ENCODE results near the gene KRTAP2-2.

Gene KRTAP2-2

DNA sequence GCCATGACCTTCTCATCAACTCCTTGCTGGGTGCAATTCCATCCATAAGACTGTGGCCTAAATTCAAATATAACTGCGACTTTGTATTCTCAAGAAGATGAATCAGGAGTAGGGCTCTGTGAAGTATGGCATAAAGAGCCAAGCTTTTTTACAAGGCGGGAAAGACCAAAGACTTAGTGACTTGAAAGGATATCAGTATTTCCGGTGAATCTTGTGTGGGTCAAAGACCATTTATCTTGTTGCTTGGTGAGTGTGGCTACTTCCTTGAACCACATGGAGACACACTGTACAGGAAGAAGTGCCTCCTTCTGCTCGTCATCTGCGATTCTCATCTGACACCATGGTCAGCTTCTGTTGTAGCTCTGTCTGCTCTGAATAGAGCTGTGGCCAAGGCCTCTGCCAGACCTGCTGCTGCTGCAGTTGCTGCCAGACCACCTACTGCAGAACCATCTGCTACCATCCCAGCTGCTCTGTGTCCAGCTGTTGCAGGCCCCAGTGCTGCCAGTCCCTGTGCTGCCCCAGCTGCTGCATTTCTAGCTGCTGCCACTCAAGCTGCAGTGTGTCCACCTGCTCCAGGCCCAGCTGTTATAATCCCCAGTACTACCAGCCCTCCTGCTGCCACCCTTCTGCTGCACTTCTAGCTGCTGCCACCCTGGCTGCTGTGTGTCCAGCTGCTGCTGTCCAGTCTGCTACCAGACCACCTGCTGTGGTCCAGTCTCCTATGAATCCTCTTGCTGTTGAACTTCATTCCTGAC, 16.8 kb upstream of the KRTAP2-2 start:
- Histone ChIP-seq H3K9me3 (ENCODE audit: insufficient read depth, low read length) (no peaks in the 10 kb centered on the region), H3K4me2 (ENCODE audit: low read depth, low read length, poor library complexity, severe bottlenecking) (no peak overlapping the region), H2AFZ (ENCODE audit: low read depth, low read length, severe bottlenecking) (no peak overlapping the region), H3K9ac (ENCODE audit: low read length) (no peak overlapping the region), H4K20me1 (ENCODE audit: low read depth, low read length) (no peaks in the 10 kb centered on the region), H3K79me2 (ENCODE audit: insufficient read depth, low read length) (no peaks in the 10 kb centered on the region), H3K4me3 (ENCODE audit: insufficient read depth, low read length, poor library complexity, severe bottlenecking) (no peak overlapping the region), H3K9me2 (replicated peaks; ENCODE audit: insufficient read depth, low read length) (no peaks in the 10 kb centered on the region), H3F3A (ENCODE audit: insufficient read depth) (no peaks in the 10 kb centered on the region), H3K36me3 (ENCODE audit: low read length) (no peaks in the 10 kb centered on the region), H3K27ac (ENCODE audit: low read depth, low read length) (no peak overlapping the region), H3K27me3 (ENCODE audit: low read length) (no peaks in the 10 kb centered on the region)
- TF ChIP-seq, protein P1, sequence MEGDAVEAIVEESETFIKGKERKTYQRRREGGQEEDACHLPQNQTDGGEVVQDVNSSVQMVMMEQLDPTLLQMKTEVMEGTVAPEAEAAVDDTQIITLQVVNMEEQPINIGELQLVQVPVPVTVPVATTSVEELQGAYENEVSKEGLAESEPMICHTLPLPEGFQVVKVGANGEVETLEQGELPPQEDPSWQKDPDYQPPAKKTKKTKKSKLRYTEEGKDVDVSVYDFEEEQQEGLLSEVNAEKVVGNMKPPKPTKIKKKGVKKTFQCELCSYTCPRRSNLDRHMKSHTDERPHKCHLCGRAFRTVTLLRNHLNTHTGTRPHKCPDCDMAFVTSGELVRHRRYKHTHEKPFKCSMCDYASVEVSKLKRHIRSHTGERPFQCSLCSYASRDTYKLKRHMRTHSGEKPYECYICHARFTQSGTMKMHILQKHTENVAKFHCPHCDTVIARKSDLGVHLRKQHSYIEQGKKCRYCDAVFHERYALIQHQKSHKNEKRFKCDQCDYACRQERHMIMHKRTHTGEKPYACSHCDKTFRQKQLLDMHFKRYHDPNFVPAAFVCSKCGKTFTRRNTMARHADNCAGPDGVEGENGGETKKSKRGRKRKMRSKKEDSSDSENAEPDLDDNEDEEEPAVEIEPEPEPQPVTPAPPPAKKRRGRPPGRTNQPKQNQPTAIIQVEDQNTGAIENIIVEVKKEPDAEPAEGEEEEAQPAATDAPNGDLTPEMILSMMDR (IDR thresholded peaks at IDR 0.05; ENCODE audit: insufficient read depth, low read length, poor library complexity, severe bottlenecking): no peak
- TF ChIP-seq EZH2phosphoT487 (conservative IDR thresholded peaks at IDR 0.05; ENCODE audit: low read length): no peak

DNA sequence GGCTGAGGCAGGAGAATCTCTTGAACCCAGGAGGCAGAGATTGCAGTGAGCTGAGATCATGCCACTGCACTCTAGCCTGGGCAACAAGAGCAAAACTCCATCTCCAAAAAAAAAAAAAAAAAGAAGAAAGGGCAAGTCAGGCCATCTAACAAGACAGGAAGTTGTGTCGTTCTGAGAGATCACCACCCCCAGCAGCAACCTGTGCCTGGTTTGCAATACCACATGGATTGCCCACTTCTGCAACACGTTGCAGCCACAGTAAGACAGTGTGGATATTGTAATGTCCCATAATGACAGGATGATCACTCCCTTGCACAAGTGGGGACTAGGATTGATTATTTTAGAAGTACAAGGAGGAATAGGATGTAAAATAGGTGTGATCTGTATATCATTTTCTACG, 14.0 kb upstream of the KRTAP2-2 start:
- Histone ChIP-seq H3K4me3 (ENCODE audit: insufficient read depth, low read length, poor library complexity, severe bottlenecking) (no peak overlapping the region), H3K27ac (ENCODE audit: low read depth, low read length) (no peak overlapping the region), H3K9ac (ENCODE audit: low read length) (no peak overlapping the region), H3K9me2 (replicated peaks; ENCODE audit: insufficient read depth, low read length) (no peaks in the 10 kb centered on the region), H3K79me2 (ENCODE audit: insufficient read depth, low read length) (no peaks in the 10 kb centered on the region), H3K4me2 (ENCODE audit: low read depth, low read length, poor library complexity, severe bottlenecking) (no peak overlapping the region), H3K9me3 (ENCODE audit: insufficient read depth, low read length) (no peaks in the 10 kb centered on the region), H4K20me1 (ENCODE audit: low read depth, low read length) (no peaks in the 10 kb centered on the region), H3F3A (ENCODE audit: insufficient read depth) (no peaks in the 10 kb centered on the region), H3K27me3 (ENCODE audit: low read length) (no peaks in the 10 kb centered on the region), H3K36me3 (ENCODE audit: low read length) (no peaks in the 10 kb centered on the region), H2AFZ (ENCODE audit: low read depth, low read length, severe bottlenecking) (no peak overlapping the region)
- TF ChIP-seq, protein P1 (IDR thresholded peaks at IDR 0.05; ENCODE audit: insufficient read depth, low read length, poor library complexity, severe bottlenecking): no peak
- no peak for TF ChIP-seq EZH2phosphoT487 (conservative IDR thresholded peaks at IDR 0.05; ENCODE audit: low read length)

DNA sequence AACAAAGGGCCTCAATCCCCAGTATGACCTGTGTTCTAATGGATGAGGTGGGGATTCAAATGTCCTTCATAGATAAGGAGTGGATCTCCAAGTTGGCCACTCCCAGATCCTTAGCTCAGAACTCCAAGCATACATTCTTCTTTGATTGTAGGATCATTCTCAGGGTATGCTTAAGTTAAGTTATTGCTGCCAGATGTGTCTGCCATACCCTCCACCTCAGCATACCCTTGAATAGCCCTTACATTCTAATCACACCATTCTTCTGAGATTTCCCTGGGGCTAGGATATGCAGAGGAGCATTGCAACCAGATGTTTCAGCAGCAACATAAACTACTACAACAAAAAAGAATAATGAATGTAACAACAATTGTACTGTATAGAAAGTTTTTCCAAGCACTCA, 12.3 kb upstream of the KRTAP2-2 start:
- H3K9me2 ChIP-seq (replicated peaks; ENCODE audit: insufficient read depth, low read length): no peaks in the 10 kb centered on the region
- H3K36me3 ChIP-seq (ENCODE audit: low read length): no peaks in the 10 kb centered on the region
- H3K27ac ChIP-seq (ENCODE audit: low read depth, low read length): no peak overlapping the region
- no peak overlapping the region for H3K9ac ChIP-seq (ENCODE audit: low read length)
- no peaks in the 10 kb centered on the region for H3K27me3 ChIP-seq (ENCODE audit: low read length)
- no peaks in the 10 kb centered on the region for H3F3A ChIP-seq (ENCODE audit: insufficient read depth)
- H3K9me3 ChIP-seq (ENCODE audit: insufficient read depth, low read length): no peaks in the 10 kb centered on the region
- TF ChIP-seq, protein P1 (IDR thresholded peaks at IDR 0.05; ENCODE audit: insufficient read depth, low read length, poor library complexity, severe bottlenecking): no peak
- TF ChIP-seq EZH2phosphoT487 (conservative IDR thresholded peaks at IDR 0.05; ENCODE audit: low read length): no peak
- H3K4me2 ChIP-seq (ENCODE audit: low read depth, low read length, poor library complexity, severe bottlenecking): no peak overlapping the region
- H4K20me1 ChIP-seq (ENCODE audit: low read depth, low read length): no peaks in the 10 kb centered on the region
- H2AFZ ChIP-seq (ENCODE audit: low read depth, low read length, severe bottlenecking): no peak overlapping the region
- no peak overlapping the region for H3K4me3 ChIP-seq (ENCODE audit: insufficient read depth, low read length, poor library complexity, severe bottlenecking)
- no peaks in the 10 kb centered on the region for H3K79me2 ChIP-seq (ENCODE audit: insufficient read depth, low read length)
